OCI-LY1 (cell line): ENCODE results near the gene HECW1.

Source experiments
- H2AFZ ChIP-seq: fragments of 200-600 bp; sonication (generic), shearing (Covaris generic); 2 replicates; pipeline ENCODE4 v1.6.0; 2014; ENCODE audit warnings: antibody characterized with exemption, mild to moderate bottlenecking, low read length
- H3F3A ChIP-seq: fragments of 200-600 bp; sonication (generic), shearing (Covaris generic); 2 replicates; pipeline ENCODE4 v1.6.0; 2014; ENCODE audit warnings: mild to moderate bottlenecking, antibody characterized with exemption, low read length, moderate library complexity; ENCODE audit not compliant: insufficient read depth
- H3K27ac ChIP-seq: fragments of 200-600 bp; sonication (generic); 2 replicates; pipeline ENCODE4 v1.5.1; 2014; ENCODE audit warnings: low read length, mixed run types, mild to moderate bottlenecking, low read depth; ENCODE audit not compliant: poor library complexity, severe bottlenecking
- H3K27me3 ChIP-seq: fragments of 200-600 bp; sonication (generic); 2 replicates; pipeline ENCODE4 v1.6.0; 2014; ENCODE audit warnings: antibody characterized with exemption, mild to moderate bottlenecking, low read length, moderate library complexity; ENCODE audit not compliant: insufficient read depth
- H3K36me3 ChIP-seq: fragments of 200-600 bp; sonication (generic); 2 replicates; pipeline ENCODE4 v1.6.1; 2014; ENCODE audit warnings: mild to moderate bottlenecking, antibody characterized with exemption, low read length, moderate library complexity, mixed read lengths; ENCODE audit not compliant: insufficient read depth
- H3K4me1 ChIP-seq: fragments of 200-600 bp; sonication (generic); 2 replicates; pipeline ENCODE4 v1.5.1; 2014; ENCODE audit warnings: mild to moderate bottlenecking, low read length, moderate library complexity; ENCODE audit not compliant: insufficient read depth, severe bottlenecking
- H3K4me2 ChIP-seq: fragments of 200-600 bp; sonication (generic), shearing (Covaris generic); 2 replicates; pipeline ENCODE4 v1.6.1; 2014; ENCODE audit warnings: low read length
- H3K4me3 ChIP-seq: fragments of 200-600 bp; sonication (generic); 2 replicates; pipeline ENCODE4 v1.5.1; 2014; ENCODE audit warnings: low read length, low read depth, mild to moderate bottlenecking, mixed read lengths; ENCODE audit not compliant: poor library complexity, severe bottlenecking
- H3K79me2 ChIP-seq: fragments of 200-600 bp; shearing (Covaris generic); 2 replicates; pipeline ENCODE4 v1.6.1; 2016; ENCODE audit warnings: mixed run types, low read length, mixed read lengths; ENCODE audit not compliant: insufficient read depth
- H3K9ac ChIP-seq: fragments of 200-600 bp; sonication (generic), shearing (Covaris generic); 2 replicates; pipeline ENCODE4 v1.6.1; 2014; ENCODE audit warnings: mild to moderate bottlenecking, low read length, mixed read lengths
- H3K9me2 ChIP-seq: fragments of 200-600 bp; sonication (generic), shearing (Covaris generic); 2 replicates; pipeline ENCODE4 v1.6.1; 2014; ENCODE audit warnings: low read depth, mild to moderate bottlenecking, low read length, mixed read lengths
- H3K9me3 ChIP-seq: fragments of 200-600 bp; shearing (Covaris generic); 2 replicates; pipeline ENCODE4 v1.6.1; 2014; ENCODE audit warnings: low read length, mixed read lengths
- H4K20me1 ChIP-seq: fragments of 200-600 bp; sonication (generic), shearing (Covaris generic); 2 replicates; pipeline ENCODE4 v1.6.0; 2016; ENCODE audit warnings: mild to moderate bottlenecking, low read length; ENCODE audit not compliant: insufficient read depth
- EZH2 ChIP-seq: fragments of 200-600 bp; sonication (generic), shearing (Covaris generic); IDR thresholded peaks from 2 replicates; pipeline ENCODE4 v1.8.0; 2017; ENCODE audit warnings: borderline replicate concordance, mixed run types, mild to moderate bottlenecking, antibody characterized with exemption, low read length, moderate library complexity, mixed read lengths
- TF ChIP-seq, protein P1 (sequence below): fragments of 200-600 bp; sonication (generic), shearing (Covaris generic); IDR thresholded peaks from 2 replicates; pipeline ENCODE4 v1.5.1; 2017; ENCODE audit warnings: mild to moderate bottlenecking, antibody characterized with exemption, low read length, moderate library complexity, mixed read lengths

Gene HECW1

DNA sequence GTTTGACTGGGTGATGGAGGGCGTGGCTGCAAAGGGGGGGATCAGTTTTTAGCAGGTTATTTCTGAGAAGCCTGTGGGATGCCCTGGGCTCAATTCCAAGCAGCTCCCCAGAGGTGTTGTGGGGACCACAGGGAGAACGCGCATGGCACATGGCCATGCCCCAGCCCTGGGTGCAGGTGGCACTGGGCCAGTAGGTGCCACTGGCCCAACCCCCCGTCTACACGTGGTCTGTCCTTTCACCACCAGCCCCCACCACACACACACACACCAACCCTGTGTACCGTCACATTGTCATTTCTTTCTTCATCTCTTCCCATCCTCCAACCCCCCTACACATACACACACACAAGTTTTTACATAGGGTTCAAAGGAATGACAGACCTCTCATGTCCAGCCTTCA is 355.4 kb downstream of the HECW1 start:
- Histone ChIP-seq H3K4me3 (no peak overlapping the region), H3K4me1 (no peaks in the 10 kb centered on the region), H3K79me2 (no peaks in the 10 kb centered on the region), H4K20me1 (no peaks in the 10 kb centered on the region), H3K36me3 (no peaks in the 10 kb centered on the region), H3K27me3 (no peaks in the 10 kb centered on the region; the same call in 1 of the 2 replicates), H3K9me2 (no peaks in the 10 kb centered on the region), H3K27ac (no peak overlapping the region), H3K4me2 (no peak overlapping the region), H2AFZ (no peak overlapping the region), H3F3A (no peaks in the 10 kb centered on the region), H3K9me3 (no peaks in the 10 kb centered on the region), H3K9ac (no peak overlapping the region)
- no peak for TF ChIP-seq EZH2
- TF ChIP-seq, protein P1, sequence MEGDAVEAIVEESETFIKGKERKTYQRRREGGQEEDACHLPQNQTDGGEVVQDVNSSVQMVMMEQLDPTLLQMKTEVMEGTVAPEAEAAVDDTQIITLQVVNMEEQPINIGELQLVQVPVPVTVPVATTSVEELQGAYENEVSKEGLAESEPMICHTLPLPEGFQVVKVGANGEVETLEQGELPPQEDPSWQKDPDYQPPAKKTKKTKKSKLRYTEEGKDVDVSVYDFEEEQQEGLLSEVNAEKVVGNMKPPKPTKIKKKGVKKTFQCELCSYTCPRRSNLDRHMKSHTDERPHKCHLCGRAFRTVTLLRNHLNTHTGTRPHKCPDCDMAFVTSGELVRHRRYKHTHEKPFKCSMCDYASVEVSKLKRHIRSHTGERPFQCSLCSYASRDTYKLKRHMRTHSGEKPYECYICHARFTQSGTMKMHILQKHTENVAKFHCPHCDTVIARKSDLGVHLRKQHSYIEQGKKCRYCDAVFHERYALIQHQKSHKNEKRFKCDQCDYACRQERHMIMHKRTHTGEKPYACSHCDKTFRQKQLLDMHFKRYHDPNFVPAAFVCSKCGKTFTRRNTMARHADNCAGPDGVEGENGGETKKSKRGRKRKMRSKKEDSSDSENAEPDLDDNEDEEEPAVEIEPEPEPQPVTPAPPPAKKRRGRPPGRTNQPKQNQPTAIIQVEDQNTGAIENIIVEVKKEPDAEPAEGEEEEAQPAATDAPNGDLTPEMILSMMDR, result no peak

GRCh38 chr7:43469051-43469450 is 356.6 kb downstream of the HECW1 start:
- no peaks in the 10 kb centered on the region for H3K9me3 ChIP-seq
- no peaks in the 10 kb centered on the region for H3K4me1 ChIP-seq
- H3K79me2 ChIP-seq, result no peaks in the 10 kb centered on the region
- no peak overlapping the region for H2AFZ ChIP-seq
- H3K36me3 ChIP-seq, result no peaks in the 10 kb centered on the region
- no peak overlapping the region for H3K9ac ChIP-seq
- H4K20me1 ChIP-seq, result no peaks in the 10 kb centered on the region
- no peak overlapping the region for H3K4me2 ChIP-seq
- H3K27ac ChIP-seq, result no peak overlapping the region
- no peak overlapping the region for H3K4me3 ChIP-seq
- no peaks in the 10 kb centered on the region; the same call in 1 of the 2 replicates for H3K27me3 ChIP-seq
- H3F3A ChIP-seq, result no peaks in the 10 kb centered on the region
- TF ChIP-seq EZH2, result no peak
- TF ChIP-seq, protein P1, result no peak
- no peaks in the 10 kb centered on the region for H3K9me2 ChIP-seq

DNA sequence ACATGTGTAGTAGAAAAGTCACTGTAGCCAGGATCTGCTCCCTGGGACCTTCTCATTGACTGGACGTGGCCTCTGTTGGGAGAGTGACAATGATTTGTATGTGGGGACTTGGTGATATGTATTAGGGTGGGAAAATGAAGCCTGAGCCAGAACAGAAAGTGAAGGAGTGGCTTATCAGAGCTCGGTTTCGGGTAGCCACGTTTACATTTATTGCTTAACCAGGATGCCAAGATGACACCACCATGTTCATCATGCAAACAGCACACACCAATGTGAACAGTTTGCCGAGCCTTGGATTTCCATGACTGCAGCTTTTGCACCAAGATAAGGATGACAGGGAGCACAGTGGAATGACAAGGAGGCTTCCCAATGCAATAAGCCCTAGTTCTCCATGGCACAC is 357.7 kb downstream of the HECW1 start:
- H3K4me2 ChIP-seq, result no peak overlapping the region
- no peaks in the 10 kb centered on the region for H3K36me3 ChIP-seq
- TF ChIP-seq, protein P1, result no peak
- no peak for TF ChIP-seq EZH2
- H3K9me2 ChIP-seq, result no peaks in the 10 kb centered on the region
- H2AFZ ChIP-seq, result no peak overlapping the region
- no peaks in the 10 kb centered on the region for H3K4me1 ChIP-seq
- no peaks in the 10 kb centered on the region for H4K20me1 ChIP-seq
- no peaks in the 10 kb centered on the region for H3K79me2 ChIP-seq
- no peak overlapping the region for H3K27ac ChIP-seq
- H3K9me3 ChIP-seq, result no peaks in the 10 kb centered on the region
- H3F3A ChIP-seq, result no peaks in the 10 kb centered on the region
- H3K9ac ChIP-seq, result no peak overlapping the region
- no peak overlapping the region for H3K4me3 ChIP-seq
- no peaks in the 10 kb centered on the region; the same call in 1 of the 2 replicates for H3K27me3 ChIP-seq
